Endothelial cell of umbilical vein (primary cell): ENCODE data around the gene HIVEP1. TPM values are rescaled to one million over a fixed set of nuclear protein-coding genes. Genes with fewer than 3 reads are reported as not detected.

Experiments
- BruUV-seq: library from RNA; stranded (reverse); fragments of 400-500 nt; replicated peaks from 2 replicates; lab custom pipeline; 2021; lab: Mats Ljungman, UMichigan
- CTCF ChIA-PET: fragments of 300-600, 350-600 bp; sonication (Branson Sonifier 250); formaldehyde crosslinking; loops from one replicate; lab custom pipeline; 2021; ENCODE audit warnings: antibody characterized with exemption, inconsistent platforms; lab: Charles Lee
- POLR2A ChIA-PET: fragments of 300-600, 350-600 bp; sonication (Branson Sonifier 250); formaldehyde crosslinking; loops from one replicate; lab custom pipeline; 2021; ENCODE audit warnings: antibody characterized with exemption, inconsistent platforms; lab: Charles Lee
- DNase-seq: peaks from one replicate; pipeline ENCODE4 v3.0.0-alpha.2; 2011; ENCODE audit warnings: low read depth, low spot score
- FAIRE-seq: peaks from 2 replicates; lab custom pipeline; 2011; peaks lifted over from hg19 to GRCh38; lab: Jason Lieb, UNC
- H2AFZ ChIP-seq: 2 replicates; pipeline ENCODE4 v1.6.0; 2012; ENCODE audit warnings: low read depth, low read length, control low read depth, inconsistent platforms
- H3K27ac ChIP-seq: 2 replicates; pipeline ENCODE4 v1.5.1; 2011; ENCODE audit warnings: low read depth, mild to moderate bottlenecking, control low read depth, low read length, moderate library complexity; ENCODE audit not compliant: insufficient read depth
- H3K27me3 ChIP-seq, 2 experiments: 2 replicates each; pipeline versions ENCODE4 v1.6.0 to v1.6.1; 2011; ENCODE audit warnings: low read length in 2 of 2, mixed read lengths in 1 of 2; ENCODE audit not compliant: control insufficient read depth in 2 of 2, insufficient read depth in 2 of 2
- H3K36me3 ChIP-seq, 2 experiments: 2 replicates in 1 of 2; 3 replicates in 1 of 2; pipeline ENCODE4 v1.5.1; 2011; ENCODE audit warnings: low read length in 2 of 2, mild to moderate bottlenecking in 1 of 2, moderate library complexity in 1 of 2; ENCODE audit not compliant: control insufficient read depth in 2 of 2, insufficient read depth in 2 of 2; ENCODE audit errors: extremely low read depth in 1 of 2
- H3K4me1 ChIP-seq: 3 replicates; pipeline ENCODE4 v1.5.1; 2011; ENCODE audit warnings: mild to moderate bottlenecking, low read length; ENCODE audit not compliant: control insufficient read depth, insufficient read depth; ENCODE audit errors: extremely low read depth
- H3K4me2 ChIP-seq: 2 replicates; pipeline ENCODE4 v1.6.1; 2011; ENCODE audit warnings: low read length, control low read depth, mixed read lengths; ENCODE audit not compliant: insufficient read depth
- H3K4me3 ChIP-seq, 3 experiments: fragments of 200-600 bp in 1 of 3; sonication (generic), shearing (Covaris generic) in 1 of 3; replicated peaks in 1 of 3; 2 replicates each; pipeline ENCODE4 v1.5.1; 2011 to 2016; ENCODE audit warnings: control low read depth in 3 of 3, low read length in 3 of 3, mild to moderate bottlenecking in 2 of 3, inconsistent platforms in 1 of 3, low read depth in 1 of 3, moderate library complexity in 1 of 3; ENCODE audit not compliant: insufficient read depth in 1 of 3
- H3K79me2 ChIP-seq: 2 replicates; pipeline ENCODE4 v1.6.0; 2012; ENCODE audit warnings: low read length, inconsistent platforms; ENCODE audit not compliant: control insufficient read depth, insufficient read depth
- H3K9ac ChIP-seq: replicated peaks from 2 replicates; pipeline ENCODE3; 2011; ENCODE audit warnings: low read length, control low read depth; ENCODE audit not compliant: insufficient read depth; ENCODE audit errors: extremely low read depth
- H3K9me1 ChIP-seq: replicated peaks from 3 replicates; pipeline ENCODE4 v1.6.0; 2011; ENCODE audit warnings: mild to moderate bottlenecking, low read length; ENCODE audit not compliant: control insufficient read depth, insufficient read depth; ENCODE audit errors: extremely low read depth
- H3K9me3 ChIP-seq: replicated peaks from 2 replicates; pipeline ENCODE4 v1.5.1; 2012; ENCODE audit warnings: low read length, inconsistent platforms; ENCODE audit not compliant: control insufficient read depth, insufficient read depth
- H4K20me1 ChIP-seq: replicated peaks from 2 replicates; pipeline ENCODE3; 2011; ENCODE audit warnings: mild to moderate bottlenecking, low read length; ENCODE audit not compliant: control insufficient read depth, insufficient read depth; ENCODE audit errors: extremely low read depth
- EZH2 ChIP-seq: IDR thresholded peaks from 2 replicates; pipeline ENCODE4 v1.6.1; 2012; ENCODE audit warnings: borderline replicate concordance, low read depth, mild to moderate bottlenecking, moderate library complexity, low read length, inconsistent platforms; ENCODE audit not compliant: severe bottlenecking
- FOS ChIP-seq: IDR thresholded peaks from 2 replicates; pipeline ENCODE4 v1.6.1; 2011; ENCODE audit warnings: mild to moderate bottlenecking, low read length, moderate library complexity, borderline replicate concordance; ENCODE audit not compliant: insufficient read depth
- GATA2 ChIP-seq: IDR thresholded peaks from 2 replicates; pipeline ENCODE4 v1.7.0; 2011; ENCODE audit warnings: low read depth, mild to moderate bottlenecking, moderate library complexity, mixed read lengths, low read length; ENCODE audit not compliant: insufficient read length, insufficient read depth
- POLR2A ChIP-seq: IDR thresholded peaks from 2 replicates; pipeline ENCODE4 v1.6.1; 2012; ENCODE audit warnings: low read depth, mild to moderate bottlenecking, control low read depth, low read length
- dilution Hi-C: fragments of 300-500 bp; cut with MboI; formaldehyde crosslinking; loops from one replicate; pipeline ENCODE4 v1.15.0; 2019; ENCODE audit warnings: low sequenced_read_pairs; ENCODE audit not compliant: extremely low pct_ligation_motif_present
- intact Hi-C: fragments of 100-400 bp; cut with micrococcal nuclease; formaldehyde crosslinking; loops from one replicate; pipeline ENCODE4 v1.10.0; 2022
- polyA plus RNA-seq, 4 experiments: library from polyadenylated mRNA; depleted of rRNA in 3 of 4; stranded (reverse) in 3 of 4; unstranded in 1 of 4; fragments of >200 nt; gene quantifications; 2 replicates each; pipeline versions ENCODE4 v1.2.1 to v1.2.3, GENCODE V29; 2011 to 2012; ENCODE audit warnings: missing spikeins in 1 of 4
- total RNA-seq: library from RNA; stranded (reverse); gene quantifications from 2 replicates; pipeline ENCODE4 v1.2.3, GENCODE V29; 2021

The HIVEP1 gene
- total and polyA plus RNA-seq, 2 donors (not counting 3 experiments of a cell fraction or from before 2014, with no cell fraction given): 33.5 to 49.2 TPM

- intact Hi-C loops: no loop called here
- FAIRE-seq: no peak
- Histone ChIP-seq H3K4me3 (no peak overlapping the region), H3K9me3 (no peaks in the 10 kb centered on the region), H3K79me2 (no peaks in the 10 kb centered on the region), H4K20me1 (no peaks in the 10 kb centered on the region), H3K9ac (no peak overlapping the region), H3K27ac (no peak overlapping the region), H2AFZ (no peak overlapping the region), H3K4me1 (no peaks in the 10 kb centered on the region), H3K27me3 (no peaks in the 10 kb centered on the region), H3K4me2 (no peak overlapping the region), H3K36me3 (no peaks in the 10 kb centered on the region), H3K9me1 (no peaks in the 10 kb centered on the region)
- no peak for DNase-seq
- POLR2A ChIA-PET: no interaction called here
- no peak for TF ChIP-seq POLR2A
- no peak for TF ChIP-seq FOS
- BruUV-seq: no TSS peak
- CTCF ChIA-PET: no interaction called here
- dilution Hi-C loops: no loop called here
Measured at GRCh38 chr6:12173661-12174060, 161.5 kb downstream of the HIVEP1 start.

- DNase-seq (no peak), FAIRE-seq (no peak)
- ChIA-PET POLR2A (no interaction called here), CTCF (interaction anchor here (1.1 kb wide), 1 partner anchor 59 kb away, joined by 3 read pairs; no protein-coding TSS in a partner anchor)
- Histone ChIP-seq H3K9me1 (no peaks in the 10 kb centered on the region), H3K27me3 (no peaks in the 10 kb centered on the region), H3K4me1 (no peaks in the 10 kb centered on the region), H2AFZ (no peak overlapping the region), H3K36me3 (no peaks in the 10 kb centered on the region), H4K20me1 (no peaks in the 10 kb centered on the region), H3K9ac (no peak overlapping the region), H3K27ac (no peak overlapping the region), H3K79me2 (no peaks in the 10 kb centered on the region), H3K4me2 (no peak overlapping the region), H3K4me3 (no peak overlapping the region), H3K9me3 (no peaks in the 10 kb centered on the region)
- intact Hi-C loops (no loop called here), dilution Hi-C loops (no loop called here)
- BruUV-seq: no TSS peak
- TF ChIP-seq EZH2 (no peak), GATA2 (no peak), POLR2A (no peak)
Measured at GRCh38 chr6:12174878-12175277, 162.8 kb downstream of the HIVEP1 start.
